ENCODE results near the gene C4A.

C4A gene

GRCh38 chr6:31948753-31949413, 33.0 kb upstream of the C4A start:
- H3K27ac ChIP-seq (ENCODE audit: extremely low read depth, low read depth, low read length), result no peak overlapping the region
- no peaks in the 10 kb centered on the region for H3K4me1 ChIP-seq (ENCODE audit: control insufficient read depth, insufficient read depth, low read length)
- POLR2A ChIA-PET, result interaction anchor here (0.6 to 4.2 kb wide), 11 partner anchors 9 to 154 kb away, joined by 3 to 17 read pairs (median 3); partner anchors contain the start of genes DXO, NELFE, NEU1 and SKIC2
- H3K36me3 ChIP-seq (ENCODE audit: control insufficient read depth in 2 of 2, insufficient read depth in 1 of 2, low read length in 2 of 2), result peaks cover 6 to 34% of the 10 kb centered on the region in 2 experiments; a peak in 1 of 3 replicates
- TF ChIP-seq ZNF157 (tag by site-specific recombination; IDR thresholded peaks at IDR 0.05) (no peak), INSM2 (tag by site-specific recombination; IDR thresholded peaks at IDR 0.05) (no peak), ZIC2 (tag by site-specific recombination; IDR thresholded peaks at IDR 0.05) (0 out of 2 replicates have a peak, but pooled peaks have one; percentile 18), ZNF221 (tag by site-specific recombination; IDR thresholded peaks at IDR 0.05; ENCODE audit: borderline replicate concordance) (no peak), ZNF394 (tag by site-specific recombination; IDR thresholded peaks at IDR 0.05; ENCODE audit: borderline replicate concordance) (no peak)
- H3K4me3 ChIP-seq (ENCODE audit: low read depth, low read length), result no peak overlapping the region
- CTCF ChIA-PET, result no interaction called here
- H3K9me3 ChIP-seq (ENCODE audit: control insufficient read depth, insufficient read depth, low read depth, low read length), result no peaks in the 10 kb centered on the region

- ChIA-PET CTCF (interaction anchor here (0.6 to 3.3 kb wide), 8 partner anchors 9 to 211 kb away, joined by 3 to 70 read pairs (median 4); partner anchors contain the start of gene LSM2), POLR2A (interaction anchor here (0.9 to 4.2 kb wide), 6 partner anchors 10 to 247 kb away, joined by 3 to 17 read pairs (median 4); partner anchors contain the start of genes ABHD16A and NEU1)
- Histone ChIP-seq H3K4me1 (ENCODE audit: control insufficient read depth, insufficient read depth, low read length) (no peaks in the 10 kb centered on the region), H3K36me3 (ENCODE audit: control insufficient read depth in 2 of 2, insufficient read depth in 1 of 2, low read length in 2 of 2) (peaks cover 6 to 46% of the 10 kb centered on the region in 2 experiments; a peak in 2 of 3 replicates), H3K27ac (ENCODE audit: extremely low read depth, low read depth, low read length) (no peak overlapping the region), H3K9me3 (ENCODE audit: control insufficient read depth, insufficient read depth, low read depth, low read length) (no peaks in the 10 kb centered on the region), H3K4me3 (ENCODE audit: low read depth, low read length) (no peak overlapping the region)
- TF ChIP-seq ZNF677 (tag by site-specific recombination; IDR thresholded peaks at IDR 0.05), result no peak
- TF ChIP-seq PRDM1 (tag by site-specific recombination; IDR thresholded peaks at IDR 0.05), result peak; percentile 49; the same call in 1 of the 2 replicates
These were observed 31.8 kb upstream of the C4A start for GRCh38 chr6:31949926-31950548.

GRCh38 chr6:31952140-31952805, 29.6 kb upstream of the C4A start:
- TF ChIP-seq ZNF416 (tag by site-specific recombination; IDR thresholded peaks at IDR 0.05) (no peak), ZNF2 (tag by site-specific recombination; IDR thresholded peaks at IDR 0.05) (peak; percentile 59; the same call in 1 of the 2 replicates), CTCF (tag by site-specific recombination; IDR thresholded peaks at IDR 0.05) (peak; percentile 77), ZNF654 (tag by site-specific recombination; IDR thresholded peaks at IDR 0.05; ENCODE audit: low read depth) (peak; percentile 37), ZNF600 (tag by site-specific recombination; IDR thresholded peaks at IDR 0.05) (no peak)
- CTCF ChIA-PET, result interaction anchor here (0.5 to 3.3 kb wide), 41 partner anchors 9 to 869 kb away, joined by 3 to 70 read pairs (median 6); partner anchors contain the start of genes DDAH2, DXO, EGFL8 and EHMT2
- Histone ChIP-seq H3K36me3 (ENCODE audit: control insufficient read depth in 2 of 2, insufficient read depth in 1 of 2, low read length in 2 of 2) (peaks cover 15 to 65% of the 10 kb centered on the region in 2 experiments), H3K27ac (ENCODE audit: extremely low read depth, low read depth, low read length) (no peak overlapping the region), H3K4me3 (ENCODE audit: low read depth, low read length) (no peak overlapping the region), H3K4me1 (ENCODE audit: control insufficient read depth, insufficient read depth, low read length) (no peaks in the 10 kb centered on the region), H3K9me3 (ENCODE audit: control insufficient read depth, insufficient read depth, low read depth, low read length) (no peaks in the 10 kb centered on the region)
- POLR2A ChIA-PET, result interaction anchor here (0.6 to 4.2 kb wide), 17 partner anchors 12 to 291 kb away, joined by 3 to 22 read pairs (median 4); partner anchors contain the start of genes C6orf47, DXO, EHMT2 and HSPA1B

Measured in HEK293 (cell line).